ENCODE measurements around the gene MGMT. TPM values are rescaled to one million over a fixed set of nuclear protein-coding genes. Genes with fewer than 3 reads are reported as not detected.

Gene MGMT
- total and polyA plus RNA-seq, 2 experiments from 2014 or later: 19.3 to 21.9 TPM

- no peak overlapping the region for H3K4me3 ChIP-seq
- no peaks in the 10 kb centered on the region for H3K27me3 ChIP-seq (ENCODE audit: insufficient read depth)
- H3K4me1 ChIP-seq (ENCODE audit: insufficient read depth): peaks cover 8% of the 10 kb centered on the region
- Mint-ChIP-seq H3K4me1 (peaks cover 29% of the 10 kb centered on the region), H3K27ac (no peak overlapping the region), H3K36me3 (ENCODE audit: low read depth) (peaks cover 11% of the 10 kb centered on the region), H3K27me3 (ENCODE audit: insufficient read depth, low read depth, poor library complexity) (peaks cover 3% of the 10 kb centered on the region), H3K4me3 (no peak overlapping the region), H3K9me3 (peaks cover 11% of the 10 kb centered on the region; the same call in 2 of the 3 replicates)
- peaks cover 17% of the 10 kb centered on the region; the same call in 1 of the 2 replicates for H3K9me2 ChIP-seq (ENCODE audit: insufficient read depth)
- H4K20me1 ChIP-seq (replicated peaks; ENCODE audit: insufficient read depth): no peaks in the 10 kb centered on the region
- no peaks in the 10 kb centered on the region for H3K36me3 ChIP-seq (ENCODE audit: insufficient read depth)
- 0 out of 2 replicates have a peak overlapping the region, but pooled peaks have one; percentile 32 for H2AFZ ChIP-seq
- TF ChIP-seq ZNF331 (CRISPR knock-in tag; IDR thresholded peaks at IDR 0.05; ENCODE audit: low read depth) (no peak), ZNF114 (CRISPR knock-in tag; IDR thresholded peaks at IDR 0.05) (no peak), ETS1 (IDR thresholded peaks at IDR 0.05) (no peak), CTCF (conservative IDR thresholded peaks at IDR 0.05; ENCODE audit: low read depth in 2 of 2) (no peak), REST (IDR thresholded peaks at IDR 0.05; ENCODE audit: unreplicated experiment) (no peak), EZH2phosphoT487 (IDR thresholded peaks at IDR 0.05; ENCODE audit: unreplicated experiment) (no peak), EZH2 (IDR thresholded peaks at IDR 0.05; ENCODE audit: low read depth, unreplicated experiment) (no peak), POLR2AphosphoS5 (IDR thresholded peaks at IDR 0.05; ENCODE audit: low read depth) (no peak), STAT1 (IDR thresholded peaks at IDR 0.05; ENCODE audit: unreplicated experiment) (no peak), NANOG (IDR thresholded peaks at IDR 0.05; ENCODE audit: borderline replicate concordance) (no peak), JUNB (IDR thresholded peaks at IDR 0.05; ENCODE audit: unreplicated experiment) (no peak)
- DNase-seq (ENCODE audit: low spot score): no peak
- H3F3A ChIP-seq (replicated peaks; ENCODE audit: low read depth): no peaks in the 10 kb centered on the region
- no peak overlapping the region for H3K4me2 ChIP-seq
- peak; percentile 70 for ATAC-seq
- H3K27ac ChIP-seq (ENCODE audit: low read depth): no peak overlapping the region
- no peaks in the 10 kb centered on the region for H3K79me2 ChIP-seq (replicated peaks; ENCODE audit: insufficient read depth)
Measured at GRCh38 chr10:129441372-129442009, 25.6 kb upstream of the MGMT start.
